ENCODE data around the gene CMTM7. TPM values are rescaled to one million over a fixed set of nuclear protein-coding genes. Genes with fewer than 3 reads are reported as not detected.
"Not testable (repeated sequence)": the region's sequence is repeated elsewhere in the genome, so short reads cannot be mapped to it uniquely, and the experiment has no call there.

CMTM7 gene
- total and polyA plus RNA-seq, 2 experiments from 2014 or later = 32.2 to 93.6 TPM

DNA sequence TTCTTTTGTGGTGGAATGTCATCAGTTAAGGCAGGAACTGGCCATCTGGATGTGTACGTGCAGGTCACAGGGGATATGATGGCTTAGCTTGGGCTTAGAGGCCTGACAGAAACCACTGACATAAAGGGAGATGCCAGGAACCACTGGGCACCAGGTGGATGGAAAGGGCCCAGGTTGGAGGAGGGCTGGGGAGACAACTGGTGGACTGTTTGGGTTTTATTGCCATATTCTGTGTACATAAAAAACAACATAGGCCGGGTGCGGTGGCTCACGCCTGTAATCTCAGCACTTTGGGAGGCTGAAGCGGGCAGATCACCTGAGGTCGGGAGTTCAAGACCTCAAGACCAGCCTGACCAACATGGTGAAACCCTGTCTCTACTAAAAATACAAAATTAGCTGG lies 75.2 kb downstream of the CMTM7 start:
- H3K4me2 ChIP-seq; ATAC-seq; H3K4me3 Mint-ChIP-seq; H3K79me2 ChIP-seq (replicated peaks; ENCODE audit: insufficient read depth); H3F3A ChIP-seq (replicated peaks; ENCODE audit: low read depth); H4K20me1 ChIP-seq (replicated peaks; ENCODE audit: insufficient read depth); H3K9me2 ChIP-seq (ENCODE audit: insufficient read depth); H3K27ac ChIP-seq (ENCODE audit: low read depth); H3K36me3 ChIP-seq (ENCODE audit: insufficient read depth); H3K27me3 Mint-ChIP-seq (ENCODE audit: insufficient read depth, low read depth, poor library complexity); H3K27me3 ChIP-seq (ENCODE audit: insufficient read depth); H3K27ac Mint-ChIP-seq; H3K9me3 Mint-ChIP-seq; DNase-seq (ENCODE audit: low spot score); H3K36me3 Mint-ChIP-seq (ENCODE audit: low read depth); H2AFZ ChIP-seq; H3K4me3 ChIP-seq: not testable (repeated sequence)
- peaks cover 24% of the 10 kb centered on the region for H3K4me1 ChIP-seq (ENCODE audit: insufficient read depth)
- H3K4me1 Mint-ChIP-seq = peaks cover 11% of the 10 kb centered on the region

DNA sequence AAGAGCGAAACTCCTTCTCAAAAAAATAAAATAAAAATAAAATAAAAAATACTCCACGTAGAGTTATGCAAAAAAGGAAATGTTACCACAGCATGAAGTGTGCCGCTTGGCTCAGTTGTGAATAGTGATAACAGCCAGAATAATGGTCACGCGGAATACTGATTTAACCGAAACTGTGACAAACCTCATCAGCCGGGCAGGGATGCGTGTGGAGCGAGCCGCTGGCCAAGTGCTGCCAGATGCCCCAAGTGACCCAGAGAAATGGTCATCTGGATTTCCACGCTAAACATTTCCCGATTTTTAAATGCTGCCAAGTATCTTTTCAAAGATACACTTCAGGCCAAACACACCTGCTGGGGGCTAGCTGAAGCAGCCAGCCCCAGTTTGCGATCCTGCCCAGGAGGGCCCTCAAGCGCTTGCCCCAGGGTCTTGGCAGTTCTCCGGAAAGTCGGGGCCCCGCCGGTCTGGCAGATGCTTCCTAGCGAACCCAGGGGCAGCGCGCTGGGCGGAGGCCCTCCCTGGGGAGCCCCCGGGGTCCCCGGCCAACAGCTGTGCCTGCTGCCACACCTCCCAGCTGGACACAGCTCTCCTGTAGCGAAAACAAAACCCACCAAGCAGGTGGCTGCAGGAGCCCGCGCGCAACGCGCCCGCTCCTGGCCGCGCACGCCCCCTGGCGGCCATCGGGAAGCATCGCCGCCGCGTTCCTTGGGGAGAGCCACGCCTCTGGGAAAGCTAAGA lies 75.8 kb downstream of the CMTM7 start:
- H3K36me3 Mint-ChIP-seq (ENCODE audit: low read depth) = no peaks in the 10 kb centered on the region; the same call in 1 of the 3 replicates
- Histone ChIP-seq H3F3A (replicated peaks; ENCODE audit: low read depth) (no peaks in the 10 kb centered on the region), H4K20me1 (replicated peaks; ENCODE audit: insufficient read depth) (no peaks in the 10 kb centered on the region), H3K4me3 (peak overlapping the region; percentile 47; the same call in 1 of the 2 replicates), H3K9me2 (ENCODE audit: insufficient read depth) (peaks cover 5% of the 10 kb centered on the region; the same call in 1 of the 2 replicates), H3K4me1 (ENCODE audit: insufficient read depth) (peaks cover 17% of the 10 kb centered on the region), H3K27me3 (ENCODE audit: insufficient read depth) (no peaks in the 10 kb centered on the region), H3K36me3 (ENCODE audit: insufficient read depth) (no peaks in the 10 kb centered on the region), H2AFZ (no peak overlapping the region), H3K27ac (ENCODE audit: low read depth) (no peak overlapping the region), H3K4me2 (peak overlapping the region; percentile 76), H3K79me2 (replicated peaks; ENCODE audit: insufficient read depth) (no peaks in the 10 kb centered on the region)
- peaks cover 11% of the 10 kb centered on the region for H3K4me1 Mint-ChIP-seq
- no peaks in the 10 kb centered on the region for H3K27me3 Mint-ChIP-seq (ENCODE audit: insufficient read depth, low read depth, poor library complexity)
- H3K9me3 Mint-ChIP-seq = no peaks in the 10 kb centered on the region
- no peak overlapping the region for H3K4me3 Mint-ChIP-seq
- TF ChIP-seq EZH2 (IDR thresholded peaks at IDR 0.05; ENCODE audit: low read depth, unreplicated experiment) = no peak
- TF ChIP-seq, protein P1, sequence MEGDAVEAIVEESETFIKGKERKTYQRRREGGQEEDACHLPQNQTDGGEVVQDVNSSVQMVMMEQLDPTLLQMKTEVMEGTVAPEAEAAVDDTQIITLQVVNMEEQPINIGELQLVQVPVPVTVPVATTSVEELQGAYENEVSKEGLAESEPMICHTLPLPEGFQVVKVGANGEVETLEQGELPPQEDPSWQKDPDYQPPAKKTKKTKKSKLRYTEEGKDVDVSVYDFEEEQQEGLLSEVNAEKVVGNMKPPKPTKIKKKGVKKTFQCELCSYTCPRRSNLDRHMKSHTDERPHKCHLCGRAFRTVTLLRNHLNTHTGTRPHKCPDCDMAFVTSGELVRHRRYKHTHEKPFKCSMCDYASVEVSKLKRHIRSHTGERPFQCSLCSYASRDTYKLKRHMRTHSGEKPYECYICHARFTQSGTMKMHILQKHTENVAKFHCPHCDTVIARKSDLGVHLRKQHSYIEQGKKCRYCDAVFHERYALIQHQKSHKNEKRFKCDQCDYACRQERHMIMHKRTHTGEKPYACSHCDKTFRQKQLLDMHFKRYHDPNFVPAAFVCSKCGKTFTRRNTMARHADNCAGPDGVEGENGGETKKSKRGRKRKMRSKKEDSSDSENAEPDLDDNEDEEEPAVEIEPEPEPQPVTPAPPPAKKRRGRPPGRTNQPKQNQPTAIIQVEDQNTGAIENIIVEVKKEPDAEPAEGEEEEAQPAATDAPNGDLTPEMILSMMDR (conservative IDR thresholded peaks at IDR 0.05; ENCODE audit: low read depth in 2 of 2) = peak; percentile 94 to 99
- DNase-seq (ENCODE audit: low spot score) = peak; percentile 77
- peak; percentile 95 for ATAC-seq
- no peak overlapping the region for H3K27ac Mint-ChIP-seq

DNA sequence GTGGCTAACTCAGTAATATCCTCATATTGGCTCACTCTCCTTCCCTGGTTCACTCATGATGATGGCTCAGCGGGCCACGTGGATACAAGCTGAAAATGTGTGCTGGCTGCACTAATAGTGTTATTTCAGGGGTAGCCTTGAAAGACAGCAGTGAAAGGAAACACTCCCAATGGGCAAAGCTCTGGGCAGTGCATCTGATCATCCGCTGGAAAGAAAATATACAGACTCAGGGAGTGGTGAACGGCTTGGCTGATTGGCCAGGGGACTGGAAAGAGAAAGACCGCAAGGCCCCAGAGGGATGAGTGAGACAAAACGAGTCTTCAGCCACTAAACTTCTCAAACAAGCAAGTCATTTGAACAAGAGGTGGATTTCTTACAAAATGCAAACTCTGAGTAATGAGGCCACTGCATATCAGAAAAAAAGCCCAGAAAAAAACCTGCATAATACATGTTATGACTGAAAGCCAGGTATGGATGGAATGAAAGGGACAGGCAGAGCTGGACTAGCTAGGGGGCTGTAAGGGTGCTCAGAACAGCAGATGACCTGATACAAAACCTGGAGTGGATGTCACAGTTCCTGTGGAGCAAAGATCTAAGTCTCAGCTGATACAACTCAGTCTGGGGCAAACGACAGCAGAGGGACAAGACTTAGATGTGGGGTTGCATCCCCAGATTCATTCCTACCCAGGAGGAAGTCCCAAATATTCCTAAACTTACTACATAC lies 77.7 kb downstream of the CMTM7 start:
- Histone ChIP-seq H3K27ac (ENCODE audit: low read depth) (no peak overlapping the region), H3K9me2 (ENCODE audit: insufficient read depth) (peaks cover 5% of the 10 kb centered on the region), H3K4me3 (no peak overlapping the region), H4K20me1 (replicated peaks; ENCODE audit: insufficient read depth) (no peaks in the 10 kb centered on the region), H3K79me2 (replicated peaks; ENCODE audit: insufficient read depth) (no peaks in the 10 kb centered on the region), H3K4me2 (no peak overlapping the region), H3K27me3 (ENCODE audit: insufficient read depth) (no peaks in the 10 kb centered on the region), H3F3A (replicated peaks; ENCODE audit: low read depth) (no peaks in the 10 kb centered on the region), H2AFZ (no peak overlapping the region), H3K36me3 (ENCODE audit: insufficient read depth) (no peaks in the 10 kb centered on the region), H3K4me1 (ENCODE audit: insufficient read depth) (peaks cover 8% of the 10 kb centered on the region; the same call in 1 of the 2 replicates)
- Mint-ChIP-seq H3K27me3 (ENCODE audit: insufficient read depth, low read depth, poor library complexity) (no peaks in the 10 kb centered on the region), H3K36me3 (ENCODE audit: low read depth) (no peaks in the 10 kb centered on the region; the same call in 1 of the 3 replicates), H3K4me1 (peaks cover 11% of the 10 kb centered on the region), H3K27ac (peak overlapping the region; percentile 34; the same call in 1 of the 2 replicates), H3K4me3 (no peak overlapping the region), H3K9me3 (no peaks in the 10 kb centered on the region)
- no peak for DNase-seq (ENCODE audit: low spot score)
- no peak for TF ChIP-seq EZH2 (IDR thresholded peaks at IDR 0.05; ENCODE audit: low read depth, unreplicated experiment)
- TF ChIP-seq, protein P2, sequence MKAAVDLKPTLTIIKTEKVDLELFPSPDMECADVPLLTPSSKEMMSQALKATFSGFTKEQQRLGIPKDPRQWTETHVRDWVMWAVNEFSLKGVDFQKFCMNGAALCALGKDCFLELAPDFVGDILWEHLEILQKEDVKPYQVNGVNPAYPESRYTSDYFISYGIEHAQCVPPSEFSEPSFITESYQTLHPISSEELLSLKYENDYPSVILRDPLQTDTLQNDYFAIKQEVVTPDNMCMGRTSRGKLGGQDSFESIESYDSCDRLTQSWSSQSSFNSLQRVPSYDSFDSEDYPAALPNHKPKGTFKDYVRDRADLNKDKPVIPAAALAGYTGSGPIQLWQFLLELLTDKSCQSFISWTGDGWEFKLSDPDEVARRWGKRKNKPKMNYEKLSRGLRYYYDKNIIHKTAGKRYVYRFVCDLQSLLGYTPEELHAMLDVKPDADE (IDR thresholded peaks at IDR 0.05) = no peak
- no peak for ATAC-seq
